A673 (cell line): Measurements from ENCODE around the gene GBF1. TPM values are rescaled to one million over a fixed set of nuclear protein-coding genes. Genes with fewer than 3 reads are reported as not detected.
A peak's percentile ranks its signal among the peaks of the same experiment; 100 is the strongest.

Source experiments
- BruUV-seq: library from RNA; stranded (reverse); fragments of 400-500 nt; replicated peaks from 2 replicates; lab custom pipeline; 2021; lab: Mats Ljungman, UMichigan
- CTCF ChIA-PET: fragments of 300-600 bp; sonication (Branson Sonifier 250); formaldehyde crosslinking; loops from one replicate; lab custom pipeline; 2022; ENCODE audit warnings: antibody characterized with exemption; lab: Charles Lee
- POLR2A ChIA-PET: fragments of 300-600 bp; sonication (Branson Sonifier 250); formaldehyde crosslinking; loops from one replicate; lab custom pipeline; 2022; ENCODE audit warnings: antibody characterized with exemption; ENCODE audit not compliant: low non-redundant PET; lab: Charles Lee
- DNase-seq: peaks from one replicate; pipeline ENCODE4 v3.0.0-alpha.2; 2015; ENCODE audit warnings: low spot score
- H3K27ac ChIP-seq: fragments of 200-600 bp; sonication (generic); 2 replicates; pipeline ENCODE4 v1.5.1; 2016; ENCODE audit warnings: mixed run types, low read depth, mild to moderate bottlenecking, mixed read lengths, antibody characterized with exemption, low read length; ENCODE audit not compliant: poor library complexity, severe bottlenecking
- H3K27me3 ChIP-seq: fragments of 200-600 bp; sonication (generic); replicated peaks from 2 replicates; pipeline ENCODE4 v1.6.1; 2017; ENCODE audit warnings: mixed run types, low read depth, mild to moderate bottlenecking, mixed read lengths, antibody characterized with exemption, low read length; ENCODE audit not compliant: insufficient read depth, poor library complexity
- H3K36me3 ChIP-seq: fragments of 200-600 bp; sonication (generic); 2 replicates; pipeline ENCODE4 v1.6.1; 2016; ENCODE audit warnings: mixed run types, mild to moderate bottlenecking, mixed read lengths, antibody characterized with exemption, low read length; ENCODE audit not compliant: insufficient read depth, poor library complexity, severe bottlenecking
- H3K4me1 ChIP-seq: fragments of 200-600 bp; sonication (generic); 2 replicates; pipeline ENCODE4 v1.6.1; 2017; ENCODE audit warnings: mixed run types, mild to moderate bottlenecking, mixed read lengths, antibody characterized with exemption, low read length; ENCODE audit not compliant: insufficient read depth, poor library complexity, severe bottlenecking
- H3K4me3 ChIP-seq: fragments of 200-600 bp; sonication (generic); 2 replicates; pipeline ENCODE4 v1.5.1; 2016; ENCODE audit warnings: low read depth, mixed run types, mild to moderate bottlenecking, mixed read lengths, low read length; ENCODE audit not compliant: poor library complexity, severe bottlenecking
- H3K9me3 ChIP-seq: fragments of 200-600 bp; sonication (generic); 2 replicates; pipeline ENCODE4 v1.6.1; 2016; ENCODE audit warnings: mixed run types, low read depth, mild to moderate bottlenecking, mixed read lengths, antibody characterized with exemption, low read length; ENCODE audit not compliant: poor library complexity, severe bottlenecking
- EZH2 ChIP-seq: fragments of 200-600 bp; sonication (generic); IDR thresholded peaks from 2 replicates; pipeline ENCODE4 v1.6.1; 2017; ENCODE audit warnings: borderline replicate concordance, low read depth, mild to moderate bottlenecking, mixed read lengths, antibody characterized with exemption, low read length; ENCODE audit not compliant: poor library complexity, severe bottlenecking
- intact Hi-C: fragments of 100-400 bp; cut with micrococcal nuclease; formaldehyde crosslinking; loops from one replicate; pipeline ENCODE4 v1.10.0; 2022; ENCODE audit not compliant: unreplicated experiment
- total RNA-seq: library from RNA; stranded (reverse); gene quantifications from 2 replicates; pipeline ENCODE4 v1.2.3, GENCODE V29; 2021
- TF ChIP-seq, protein P1 (sequence below): fragments of 300-800, 200-600 bp; sonication (generic); conservative IDR thresholded peaks from 2 replicates; pipeline ENCODE4 v1.5.1; 2017; ENCODE audit warnings: low read depth, mild to moderate bottlenecking, antibody characterized with exemption, low read length, moderate library complexity, mixed read lengths

GBF1 gene
- total RNA-seq, 1 experiment from 2014 or later: 50.0 TPM

DNA sequence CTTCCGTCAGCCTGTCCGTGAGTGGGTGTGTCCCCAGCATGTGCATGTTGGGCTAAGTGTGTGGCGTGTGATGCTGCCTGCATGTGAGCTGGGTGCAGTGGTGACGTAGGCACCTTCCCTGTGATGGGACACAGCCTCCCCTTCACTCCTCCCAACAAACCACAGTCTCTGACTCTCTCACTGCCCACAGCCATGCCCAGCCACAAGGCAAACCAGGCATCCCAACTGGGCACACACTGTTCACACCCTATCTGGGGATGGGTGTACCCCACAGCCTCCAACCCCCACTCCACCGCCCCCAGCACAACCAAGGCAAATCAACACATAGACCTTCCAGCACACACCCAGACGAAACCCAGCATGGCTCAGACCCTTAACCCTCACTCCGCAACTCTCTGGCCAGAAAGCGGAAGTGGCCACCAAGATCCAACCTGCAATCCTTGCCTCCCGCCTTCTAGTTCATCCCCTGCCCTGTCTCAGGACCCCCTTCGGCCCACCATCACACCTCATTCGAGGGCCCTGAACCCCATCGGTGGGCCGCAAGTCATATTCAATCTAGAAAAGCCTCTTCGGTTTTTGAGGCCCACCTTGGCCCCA, 162.9 kb downstream of the GBF1 start:
- BruUV-seq: no TSS peak
- Histone ChIP-seq H3K4me3 (peak overlapping the region; percentile 61), H3K9me3 (no peaks in the 10 kb centered on the region), H3K27me3 (no peaks in the 10 kb centered on the region), H3K36me3 (no peaks in the 10 kb centered on the region), H3K4me1 (peaks cover 23% of the 10 kb centered on the region), H3K27ac (peak overlapping the region; percentile 47)
- DNase-seq: no peak
- ChIA-PET CTCF (no interaction called here), POLR2A (no interaction called here)
- no peak for TF ChIP-seq EZH2
- TF ChIP-seq, protein P1, sequence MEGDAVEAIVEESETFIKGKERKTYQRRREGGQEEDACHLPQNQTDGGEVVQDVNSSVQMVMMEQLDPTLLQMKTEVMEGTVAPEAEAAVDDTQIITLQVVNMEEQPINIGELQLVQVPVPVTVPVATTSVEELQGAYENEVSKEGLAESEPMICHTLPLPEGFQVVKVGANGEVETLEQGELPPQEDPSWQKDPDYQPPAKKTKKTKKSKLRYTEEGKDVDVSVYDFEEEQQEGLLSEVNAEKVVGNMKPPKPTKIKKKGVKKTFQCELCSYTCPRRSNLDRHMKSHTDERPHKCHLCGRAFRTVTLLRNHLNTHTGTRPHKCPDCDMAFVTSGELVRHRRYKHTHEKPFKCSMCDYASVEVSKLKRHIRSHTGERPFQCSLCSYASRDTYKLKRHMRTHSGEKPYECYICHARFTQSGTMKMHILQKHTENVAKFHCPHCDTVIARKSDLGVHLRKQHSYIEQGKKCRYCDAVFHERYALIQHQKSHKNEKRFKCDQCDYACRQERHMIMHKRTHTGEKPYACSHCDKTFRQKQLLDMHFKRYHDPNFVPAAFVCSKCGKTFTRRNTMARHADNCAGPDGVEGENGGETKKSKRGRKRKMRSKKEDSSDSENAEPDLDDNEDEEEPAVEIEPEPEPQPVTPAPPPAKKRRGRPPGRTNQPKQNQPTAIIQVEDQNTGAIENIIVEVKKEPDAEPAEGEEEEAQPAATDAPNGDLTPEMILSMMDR: no peak
- intact Hi-C loops: no loop called here

DNA sequence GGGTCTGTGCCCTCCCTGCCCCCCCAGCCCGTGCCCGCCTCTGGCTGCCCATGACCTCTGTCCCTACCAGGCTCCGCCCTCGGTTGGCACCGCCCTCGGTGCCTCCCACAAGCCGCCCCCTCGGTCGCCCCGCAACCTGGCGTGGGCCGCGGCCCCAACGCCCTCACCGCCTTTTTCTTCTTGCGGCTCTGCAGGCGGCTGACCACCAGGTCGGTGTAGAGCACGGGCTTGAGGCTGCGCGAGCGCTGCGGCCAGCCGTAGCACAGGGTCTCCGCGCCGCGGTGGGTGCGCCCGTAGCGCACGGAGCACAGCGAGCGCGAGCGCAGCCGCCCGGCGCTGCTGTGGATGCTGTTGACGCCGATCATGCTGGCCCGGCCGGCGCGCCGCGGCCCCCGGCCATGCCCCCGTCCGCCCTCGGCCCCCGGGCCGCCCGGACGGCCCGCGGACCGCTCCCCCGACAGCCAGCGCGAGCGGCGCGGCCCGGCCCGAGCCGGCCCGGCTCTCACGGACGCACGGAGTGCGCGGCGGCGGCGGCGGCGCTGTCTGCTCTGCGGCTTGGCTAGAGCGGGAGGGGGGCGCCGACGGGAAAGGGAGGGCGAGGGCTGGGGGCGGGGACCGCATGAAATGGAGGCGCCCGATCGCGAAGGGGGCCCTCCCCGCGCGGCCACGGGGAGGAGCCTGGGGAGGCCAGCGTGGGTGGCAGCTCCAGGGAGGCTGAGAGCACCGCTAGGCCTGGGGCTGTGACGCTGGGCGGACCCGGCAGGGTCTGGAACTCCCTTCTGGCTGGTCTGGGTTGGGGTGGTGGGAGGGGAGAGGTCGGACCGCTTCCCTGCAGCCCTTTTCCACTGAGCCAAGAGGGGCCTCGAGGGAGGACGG, 163.6 kb downstream of the GBF1 start:
- Histone ChIP-seq H3K36me3 (no peaks in the 10 kb centered on the region), H3K4me3 (peak overlapping the region; percentile 61), H3K4me1 (peaks cover 23% of the 10 kb centered on the region), H3K27me3 (no peaks in the 10 kb centered on the region), H3K27ac (peak overlapping the region; percentile 47), H3K9me3 (no peaks in the 10 kb centered on the region)
- no peak for TF ChIP-seq EZH2
- TF ChIP-seq, protein P1: no peak
- intact Hi-C loops: no loop called here
- ChIA-PET POLR2A (no interaction called here), CTCF (interaction anchor here (0.9 to 1.0 kb wide), 2 partner anchors 175 to 239 kb away, joined by 3 to 4 read pairs; no protein-coding TSS in a partner anchor)
- DNase-seq: peak; percentile 73
- BruUV-seq: no TSS peak

DNA sequence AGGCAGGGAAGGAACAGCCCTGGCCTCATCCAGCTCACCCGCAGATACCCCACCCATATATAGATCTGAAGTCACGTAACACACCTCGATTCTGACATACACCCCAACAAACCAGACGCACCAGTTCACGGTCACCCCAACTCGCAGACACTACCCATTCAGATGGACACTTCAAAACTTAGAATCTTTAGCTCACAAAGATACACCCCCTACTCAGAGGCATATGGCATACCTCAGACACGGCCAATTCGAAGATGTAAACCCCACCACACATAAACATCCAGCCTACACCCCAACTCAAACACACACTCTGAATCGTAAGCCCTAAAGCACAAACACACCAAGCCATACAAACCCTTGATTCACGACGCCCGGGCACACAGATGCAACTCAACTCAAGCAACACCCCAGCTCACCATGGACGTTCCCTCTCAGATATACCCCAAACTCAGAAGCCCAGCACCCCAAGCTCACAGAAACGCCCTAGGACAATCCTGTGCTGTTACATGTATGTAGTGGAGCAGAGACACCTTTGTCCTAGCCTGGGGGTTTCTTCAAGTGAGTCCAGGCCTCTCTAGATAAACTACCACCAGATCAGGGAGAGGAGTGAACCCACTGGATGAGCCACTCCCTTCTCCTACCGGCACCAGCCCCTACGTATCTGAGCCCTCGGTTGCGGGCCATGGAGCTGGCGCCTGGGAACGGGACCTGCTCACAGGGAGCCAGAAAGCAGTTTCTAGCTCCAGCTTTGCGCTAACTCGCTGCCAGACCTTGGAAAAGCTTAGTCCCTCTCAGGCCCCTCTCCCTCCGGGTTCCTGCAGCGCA, 164.5 kb downstream of the GBF1 start:
- BruUV-seq: no TSS peak
- ChIA-PET POLR2A (no interaction called here), CTCF (interaction anchor here (0.9 to 1.0 kb wide), 3 partner anchors 9 to 240 kb away, joined by 3 to 4 read pairs (median 3); no protein-coding TSS in a partner anchor)
- H3K27me3 ChIP-seq: no peaks in the 10 kb centered on the region
- H3K4me1 ChIP-seq: peaks cover 23% of the 10 kb centered on the region
- H3K9me3 ChIP-seq: no peaks in the 10 kb centered on the region
- DNase-seq: no peak
- TF ChIP-seq, protein P1: no peak
- no peak for TF ChIP-seq EZH2
- H3K27ac ChIP-seq: peak overlapping the region; percentile 42
- intact Hi-C loops: no loop called here
- H3K4me3 ChIP-seq: peak overlapping the region; percentile 61
- no peaks in the 10 kb centered on the region for H3K36me3 ChIP-seq
